LHCN-M2 (cell line): ENCODE data around the gene CLIC1. TPM values are rescaled to one million over a fixed set of nuclear protein-coding genes. Genes with fewer than 3 reads are reported as not detected.

Experiments used
- DNase-seq: peaks from one replicate; pipeline ENCODE4 v3.0.0-alpha.2; 2012; ENCODE audit warnings: low read depth
- total RNA-seq: library from RNA; depleted of rRNA; stranded (reverse); fragments of >200 nt; gene quantifications from 2 replicates; pipeline ENCODE4 v1.2.3, GENCODE V29; 2014

The CLIC1 gene
- total RNA-seq, 1 experiment from 2014 or later = 771 TPM

- DNase-seq = peak; percentile 98
Observed at GRCh38 chr6:31702819-31703716, 33.3 kb downstream of the CLIC1 start, which contains the start of gene ABHD16A. Gene ABHD16A (minus strand): TSS chr6:31703324. CDS start chr6:31703281, 43 bp downstream.

GRCh38 chr6:31702405-31702818, 33.9 kb downstream of the CLIC1 start:
- no peak for DNase-seq

GRCh38 chr6:31701666-31702404, 34.5 kb downstream of the CLIC1 start:
- DNase-seq = peak; percentile 63

GRCh38 chr6:31700740-31701401, 35.5 kb downstream of the CLIC1 start:
- no peak for DNase-seq

GRCh38 chr6:31697555-31697954, 38.8 kb downstream of the CLIC1 start:
- no peak for DNase-seq

- DNase-seq = no peak
Observed at GRCh38 chr6:31693535-31693934, 42.8 kb downstream of the CLIC1 start.

- no peak for DNase-seq
Observed at GRCh38 chr6:31692886-31693285, 43.4 kb downstream of the CLIC1 start.

- no peak for DNase-seq
Observed at GRCh38 chr6:31692353-31692752, 44.0 kb downstream of the CLIC1 start.

GRCh38 chr6:31691564-31692108, 44.7 kb downstream of the CLIC1 start:
- DNase-seq = no peak

GRCh38 chr6:31691078-31691463, 45.3 kb downstream of the CLIC1 start:
- no peak for DNase-seq

GRCh38 chr6:31690231-31691077, 45.9 kb downstream of the CLIC1 start:
- DNase-seq = no peak

- no peak for DNase-seq
Observed at GRCh38 chr6:31689249-31690110, 46.9 kb downstream of the CLIC1 start.

GRCh38 chr6:31687860-31688693, 48.3 kb downstream of the CLIC1 start:
- DNase-seq = no peak

GRCh38 chr6:31687321-31687720, 49.0 kb downstream of the CLIC1 start:
- DNase-seq = peak; percentile 48

GRCh38 chr6:31686483-31686882, 49.8 kb downstream of the CLIC1 start:
- DNase-seq = no peak

- no peak for DNase-seq
Observed at GRCh38 chr6:31683591-31683990, 52.7 kb downstream of the CLIC1 start.

GRCh38 chr6:31681135-31681671, 55.1 kb downstream of the CLIC1 start:
- DNase-seq = peak; percentile 40
